ENCODE data around the gene AKAP8L. TPM values are rescaled to one million over a fixed set of nuclear protein-coding genes. Genes with fewer than 3 reads are reported as not detected.
"Not testable (repeated sequence)": the region's sequence is repeated elsewhere in the genome, so short reads cannot be mapped to it uniquely, and the experiment has no call there.

Gene AKAP8L
- total RNA-seq, 1 experiment from 2014 or later, result 106 TPM

GRCh38 chr19:15397236-15397635 is 21.6 kb downstream of the AKAP8L start:
- H3K9ac ChIP-seq (ENCODE audit: low read length), result no peak overlapping the region
- H3K4me2 ChIP-seq (ENCODE audit: low read length), result no peak overlapping the region
- H3K9me3 ChIP-seq (ENCODE audit: control insufficient read depth in 1 of 2, insufficient read depth in 1 of 2, low read depth in 1 of 2, low read length in 2 of 2), result no peaks in the 10 kb centered on the region
- intact Hi-C loops (cut with micrococcal nuclease), result no loop called here
- ATAC-seq (no peak), DNase-seq (ENCODE audit: low read depth, low spot score) (no peak)
- CTCF ChIA-PET, result no interaction called here
- H3K36me3 ChIP-seq (ENCODE audit: control insufficient read depth in 1 of 2, insufficient read depth in 2 of 2, low read length in 2 of 2), result peaks cover 35 to 37% of the 10 kb centered on the region in 2 experiments; a peak in 3 of 4 replicates
- H4K20me1 ChIP-seq (ENCODE audit: insufficient read depth), result no peaks in the 10 kb centered on the region
- H3K27ac ChIP-seq (ENCODE audit: low read depth, low read length), result no peak overlapping the region
- H3K27me3 ChIP-seq (ENCODE audit: insufficient read depth, low read length), result no peaks in the 10 kb centered on the region
- H3K4me3 ChIP-seq (replicated peaks in 1 of 2; ENCODE audit: low read depth in 1 of 2, low read length in 2 of 2), result no peak overlapping the region
- H3K9me2 ChIP-seq (ENCODE audit: insufficient read depth), result no peaks in the 10 kb centered on the region
- H3K4me1 ChIP-seq (ENCODE audit: control insufficient read depth in 1 of 2, insufficient read depth in 2 of 2, low read length in 2 of 2), result no peaks in the 10 kb centered on the region
- BruUV-seq (replicated peaks), result no TSS peak
- POLR2A ChIA-PET, result no interaction called here
- TF ChIP-seq EGR1 (IDR thresholded peaks at IDR 0.05; ENCODE audit: low read depth) (no peak), CEBPB (IDR thresholded peaks at IDR 0.05; ENCODE audit: low read depth) (no peak), POLR2AphosphoS5 (IDR thresholded peaks at IDR 0.05; ENCODE audit: low read depth, low read length) (no peak), SRF (IDR thresholded peaks at IDR 0.05; ENCODE audit: low read depth) (no peak), EZH2phosphoT487 (IDR thresholded peaks at IDR 0.05; ENCODE audit: borderline replicate concordance) (no peak)
- RAD21 ChIA-PET (ENCODE audit: low non-redundant PET in 1 of 2, low total read pairs in 2 of 2, uncharacterized antibody in 2 of 2, unreplicated experiment in 2 of 2), result no interaction called here
- peaks cover 47% of the 10 kb centered on the region for H3K79me2 ChIP-seq (ENCODE audit: insufficient read depth, low read length)
- no peak overlapping the region for H2AFZ ChIP-seq (ENCODE audit: low read depth, low read length, poor library complexity, severe bottlenecking)

- intact Hi-C loops (cut with micrococcal nuclease), result no loop called here
- Histone ChIP-seq H3K4me1 (ENCODE audit: control insufficient read depth in 1 of 2, insufficient read depth in 2 of 2, low read length in 2 of 2) (no peaks in the 10 kb centered on the region), H3K9me2 (ENCODE audit: insufficient read depth) (no peaks in the 10 kb centered on the region), H3K27me3 (ENCODE audit: insufficient read depth, low read length) (no peaks in the 10 kb centered on the region), H3K27ac (ENCODE audit: low read depth, low read length) (no peak overlapping the region), H3K4me3 (replicated peaks in 1 of 2; ENCODE audit: low read depth in 1 of 2, low read length in 2 of 2) (no peak overlapping the region), H3K79me2 (ENCODE audit: insufficient read depth, low read length) (peaks cover 39% of the 10 kb centered on the region), H3K9me3 (ENCODE audit: control insufficient read depth in 1 of 2, insufficient read depth in 1 of 2, low read depth in 1 of 2, low read length in 2 of 2) (no peaks in the 10 kb centered on the region), H2AFZ (ENCODE audit: low read depth, low read length, poor library complexity, severe bottlenecking) (no peak overlapping the region), H4K20me1 (ENCODE audit: insufficient read depth) (no peaks in the 10 kb centered on the region), H3K36me3 (ENCODE audit: control insufficient read depth in 1 of 2, insufficient read depth in 2 of 2, low read length in 2 of 2) (peaks cover 39 to 41% of the 10 kb centered on the region in 2 experiments; a peak in 3 of 4 replicates), H3K4me2 (ENCODE audit: low read length) (no peak overlapping the region), H3K9ac (ENCODE audit: low read length) (no peak overlapping the region)
- no peak for ATAC-seq
- CTCF ChIA-PET, result no interaction called here
- TF ChIP-seq SIN3A (IDR thresholded peaks at IDR 0.05; ENCODE audit: low read depth), result no peak
- no peak for TF ChIP-seq ELF1 (IDR thresholded peaks at IDR 0.05; ENCODE audit: borderline replicate concordance, low read depth)
- TF ChIP-seq TCF7L2 (IDR thresholded peaks at IDR 0.05; ENCODE audit: borderline replicate concordance, extremely low read depth, insufficient read depth, insufficient read length), result no peak
- POLR2A ChIA-PET, result no interaction called here
- no peak for DNase-seq (ENCODE audit: low read depth, low spot score)
- BruUV-seq (replicated peaks), result no TSS peak
- RAD21 ChIA-PET (ENCODE audit: low non-redundant PET in 1 of 2, low total read pairs in 2 of 2, uncharacterized antibody in 2 of 2, unreplicated experiment in 2 of 2), result no interaction called here
These were observed 22.4 kb downstream of the AKAP8L start for GRCh38 chr19:15396436-15396835.

GRCh38 chr19:15395251-15395650 is 23.5 kb downstream of the AKAP8L start:
- H3K9me2 ChIP-seq (ENCODE audit: insufficient read depth); H3K4me3 ChIP-seq (replicated peaks in 1 of 2; ENCODE audit: low read depth in 1 of 2, low read length in 2 of 2); H3K4me1 ChIP-seq (ENCODE audit: control insufficient read depth in 1 of 2, insufficient read depth in 2 of 2, low read length in 2 of 2); H3K4me2 ChIP-seq (ENCODE audit: low read length); H2AFZ ChIP-seq (ENCODE audit: low read depth, low read length, poor library complexity, severe bottlenecking); BruUV-seq (replicated peaks); POLR2A ChIA-PET; DNase-seq (ENCODE audit: low read depth, low spot score); intact Hi-C loops (cut with micrococcal nuclease); H3K9ac ChIP-seq (ENCODE audit: low read length); H3K27ac ChIP-seq (ENCODE audit: low read depth, low read length); H3K27me3 ChIP-seq (ENCODE audit: insufficient read depth, low read length); RAD21 ChIA-PET (ENCODE audit: low non-redundant PET in 1 of 2, low total read pairs in 2 of 2, uncharacterized antibody in 2 of 2, unreplicated experiment in 2 of 2); H3K9me3 ChIP-seq (ENCODE audit: control insufficient read depth in 1 of 2, insufficient read depth in 1 of 2, low read depth in 1 of 2, low read length in 2 of 2); H4K20me1 ChIP-seq (ENCODE audit: insufficient read depth); CTCF ChIA-PET; ATAC-seq: not testable (repeated sequence)
- H3K79me2 ChIP-seq (ENCODE audit: insufficient read depth, low read length), result peaks cover 37% of the 10 kb centered on the region
- peaks cover 41 to 43% of the 10 kb centered on the region in 2 experiments; a peak in 3 of 4 replicates for H3K36me3 ChIP-seq (ENCODE audit: control insufficient read depth in 1 of 2, insufficient read depth in 2 of 2, low read length in 2 of 2)

All from HCT116 (cell line).